GM23338 (cell line): ENCODE results near the gene SMIM45.

ENCODE experiments used
- CTCF ChIP-seq, 2 experiments: fragments of 200-600 bp in 1 of 2; sonication (generic) in 1 of 2; conservative IDR thresholded peaks; 2 replicates each; pipeline versions ENCODE4 v1.5.1 to v1.6.1; 2016 to 2017; ENCODE audit warnings: antibody characterized with exemption in 2 of 2, low read depth in 2 of 2, mild to moderate bottlenecking in 2 of 2, moderate library complexity in 1 of 2
- EZH2 ChIP-seq: fragments of 200-600 bp; sonication (generic); IDR thresholded peaks from one replicate; pipeline ENCODE4 v1.8.0; 2017; ENCODE audit warnings: antibody characterized with exemption, mild to moderate bottlenecking, low read depth; ENCODE audit not compliant: unreplicated experiment
- EZH2phosphoT487 ChIP-seq: fragments of 200-600 bp; sonication (generic); IDR thresholded peaks from one replicate; pipeline ENCODE4 v1.8.1; 2018; ENCODE audit warnings: antibody characterized with exemption; ENCODE audit not compliant: unreplicated experiment
- JUNB ChIP-seq: IDR thresholded peaks from one replicate; pipeline ENCODE4 v1.6.1; 2016; ENCODE audit warnings: antibody characterized with exemption; ENCODE audit not compliant: unreplicated experiment
- POLR2AphosphoS5 ChIP-seq: IDR thresholded peaks from 2 replicates; pipeline ENCODE4 v1.6.1; 2016; ENCODE audit warnings: antibody characterized with exemption, low read depth
- REST ChIP-seq: IDR thresholded peaks from one replicate; pipeline ENCODE4 v1.6.1; 2018; ENCODE audit warnings: antibody characterized with exemption; ENCODE audit not compliant: unreplicated experiment

GRCh38 chr22:41914611-41915034 is 37.3 kb upstream of the SMIM45 start:
- TF ChIP-seq CTCF (conservative IDR thresholded peaks at IDR 0.05; ENCODE audit: low read depth in 2 of 2) (no peak), POLR2AphosphoS5 (no peak), JUNB (no peak), EZH2phosphoT487 (no peak), EZH2 (peak; percentile 68), REST (no peak)
